Measurements from ENCODE around the gene EMP2. TPM values are rescaled to one million over a fixed set of nuclear protein-coding genes. Genes with fewer than 3 reads are reported as not detected.
"Not testable (repeated sequence)": the region's sequence is repeated elsewhere in the genome, so short reads cannot be mapped to it uniquely, and the experiment has no call there.

The EMP2 gene
- total and polyA plus RNA-seq, 10 donors, result 2.8 to 37.2 (median 19.5) TPM

DNA sequence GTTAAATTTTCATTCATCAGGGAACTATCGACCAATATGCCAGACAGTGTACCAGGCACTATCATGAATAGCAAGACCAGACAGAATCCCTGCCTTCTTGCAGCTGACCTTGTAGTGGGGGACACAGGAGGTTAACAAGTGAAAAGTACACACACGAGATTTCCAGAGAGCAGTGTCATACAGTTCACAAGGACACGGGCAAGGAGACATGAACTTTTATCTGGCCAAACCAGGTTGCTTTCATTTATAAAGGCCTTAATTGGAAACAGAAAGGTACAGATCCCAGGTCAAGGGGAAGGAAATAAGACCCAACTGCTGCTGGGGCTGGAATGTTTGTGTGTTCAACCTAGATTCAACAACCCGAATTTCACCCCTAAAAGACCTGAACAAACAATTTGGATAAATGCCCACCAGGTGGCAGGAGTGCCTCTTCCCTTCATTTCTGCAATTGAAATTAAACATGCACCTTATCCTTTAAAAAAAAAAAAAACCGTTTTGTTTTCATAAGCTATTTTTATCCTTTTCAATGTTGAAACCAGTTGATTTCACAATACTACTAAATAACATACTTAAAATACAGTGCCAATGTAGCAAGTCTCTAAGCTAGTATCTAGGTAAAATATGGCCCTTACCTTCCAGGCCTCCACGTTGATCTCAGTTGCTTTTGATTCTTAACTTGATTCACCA is 65.9 kb downstream of the EMP2 start:
- Histone ChIP-seq H3K36me3 (no peaks in the 10 kb centered on the region), H3K9me3 (peaks cover 0 to 4% (median 0%) of the 10 kb centered on the region in 8 donors), H3K4me1 (peaks cover 6 to 15% (median 9%) of the 10 kb centered on the region in 6 donors), H3K4me3 (no peak overlapping the region), H3K27me3 (replicated peaks in 1 of 7) (no peaks in the 10 kb centered on the region), H3K27ac (no peak overlapping the region)
- no peak for DNase-seq
- TF ChIP-seq POLR2AphosphoS5 (IDR thresholded peaks at IDR 0.05), result no peak
- TF ChIP-seq, protein P1, sequence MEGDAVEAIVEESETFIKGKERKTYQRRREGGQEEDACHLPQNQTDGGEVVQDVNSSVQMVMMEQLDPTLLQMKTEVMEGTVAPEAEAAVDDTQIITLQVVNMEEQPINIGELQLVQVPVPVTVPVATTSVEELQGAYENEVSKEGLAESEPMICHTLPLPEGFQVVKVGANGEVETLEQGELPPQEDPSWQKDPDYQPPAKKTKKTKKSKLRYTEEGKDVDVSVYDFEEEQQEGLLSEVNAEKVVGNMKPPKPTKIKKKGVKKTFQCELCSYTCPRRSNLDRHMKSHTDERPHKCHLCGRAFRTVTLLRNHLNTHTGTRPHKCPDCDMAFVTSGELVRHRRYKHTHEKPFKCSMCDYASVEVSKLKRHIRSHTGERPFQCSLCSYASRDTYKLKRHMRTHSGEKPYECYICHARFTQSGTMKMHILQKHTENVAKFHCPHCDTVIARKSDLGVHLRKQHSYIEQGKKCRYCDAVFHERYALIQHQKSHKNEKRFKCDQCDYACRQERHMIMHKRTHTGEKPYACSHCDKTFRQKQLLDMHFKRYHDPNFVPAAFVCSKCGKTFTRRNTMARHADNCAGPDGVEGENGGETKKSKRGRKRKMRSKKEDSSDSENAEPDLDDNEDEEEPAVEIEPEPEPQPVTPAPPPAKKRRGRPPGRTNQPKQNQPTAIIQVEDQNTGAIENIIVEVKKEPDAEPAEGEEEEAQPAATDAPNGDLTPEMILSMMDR (IDR thresholded peaks at IDR 0.05 in 8 of 11, conservative IDR thresholded peaks at IDR 0.05 in 3 of 11), result peak; percentile 41 to 77 (median 62)
- TF ChIP-seq POLR2A (IDR thresholded peaks at IDR 0.05), result no peak
- 38 to 50% (median 48%) methylated on average over 6 of the region's 6 CpGs for WGBS, 5 donors
- intact Hi-C loops (cut with DNase I; ENCODE audit: low total_unique reads), result loop anchor here (2.0 to 5.0 kb wide), 2 partner anchors 226 to 1257 kb away; no protein-coding TSS in a partner anchor

DNA sequence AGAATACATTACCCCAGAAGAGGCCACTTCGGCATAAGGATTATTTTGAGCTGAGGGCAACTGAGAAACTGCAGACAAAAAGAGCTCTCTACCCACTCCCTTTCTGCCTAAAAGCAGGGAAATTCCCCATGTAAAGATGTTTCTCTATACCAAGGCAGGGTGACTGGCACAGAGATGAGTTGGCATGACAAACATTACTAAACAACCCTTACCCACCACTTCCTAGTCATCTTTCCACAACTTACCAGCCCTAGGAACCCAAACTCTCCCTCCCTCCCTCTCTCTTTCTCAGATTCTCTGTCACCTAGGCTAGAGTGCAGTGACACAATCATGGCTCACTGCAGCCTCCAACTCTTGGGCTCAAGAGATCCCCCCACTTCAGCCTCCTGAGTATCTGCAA is 68.6 kb downstream of the EMP2 start:
- H3K27ac ChIP-seq, result no peak overlapping the region
- no peak for DNase-seq
- no peaks in the 10 kb centered on the region for H3K36me3 ChIP-seq
- intact Hi-C loops (cut with DNase I; ENCODE audit: low total_unique reads), result loop anchor here (5.0 kb wide), 1 partner anchor 1255 kb away; no protein-coding TSS in a partner anchor
- H3K4me3 ChIP-seq, result no peak overlapping the region
- TF ChIP-seq POLR2AphosphoS5 (IDR thresholded peaks at IDR 0.05), result no peak
- TF ChIP-seq, protein P1 (IDR thresholded peaks at IDR 0.05 in 8 of 11, conservative IDR thresholded peaks at IDR 0.05 in 3 of 11), result no peak
- H3K27me3 ChIP-seq (replicated peaks in 1 of 7), result no peaks in the 10 kb centered on the region
- H3K4me1 ChIP-seq, result peaks cover 6 to 17% (median 9%) of the 10 kb centered on the region in 6 donors
- peaks cover 0 to 4% (median 0%) of the 10 kb centered on the region in 8 donors for H3K9me3 ChIP-seq
- 63 to 94% (median 78%) methylated on average over 1 of the region's 1 CpG for WGBS, 5 donors

DNA sequence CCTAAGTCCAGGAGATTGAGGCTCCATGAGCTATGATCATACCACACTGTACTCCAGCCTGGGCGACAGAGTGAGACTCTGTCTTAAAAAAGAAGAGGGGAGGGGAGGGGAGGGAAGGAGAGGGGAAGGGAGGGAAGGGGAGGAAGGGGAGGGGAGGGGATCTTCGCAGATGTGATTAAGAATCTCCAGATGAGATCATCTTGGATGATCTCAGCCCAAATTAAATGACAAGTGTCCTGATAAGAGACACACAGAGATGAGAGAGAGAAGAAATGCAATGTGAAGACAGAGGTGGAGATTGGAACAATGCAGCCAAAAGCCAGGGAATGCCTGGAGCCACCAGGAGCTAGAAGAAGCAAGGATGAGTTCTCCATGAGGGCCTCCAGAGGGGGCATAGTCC is 70.1 kb downstream of the EMP2 start:
- H3K27ac ChIP-seq, result no peak overlapping the region
- H3K4me1 ChIP-seq, result peaks cover 6 to 17% (median 9%) of the 10 kb centered on the region in 6 donors
- 54 to 63% (median 59%) methylated on average over 2 of the region's 2 CpGs for WGBS, 5 donors
- intact Hi-C loops (cut with DNase I; ENCODE audit: low total_unique reads), result loop anchor here (5.0 kb wide), 1 partner anchor 1253 kb away; no protein-coding TSS in a partner anchor
- TF ChIP-seq POLR2AphosphoS5 (IDR thresholded peaks at IDR 0.05) (no peak), POLR2A (IDR thresholded peaks at IDR 0.05) (no peak)
- TF ChIP-seq, protein P1 (IDR thresholded peaks at IDR 0.05 in 8 of 11, conservative IDR thresholded peaks at IDR 0.05 in 3 of 11), result no peak
- no peak overlapping the region for H3K4me3 ChIP-seq
- no peaks in the 10 kb centered on the region for H3K9me3 ChIP-seq
- no peaks in the 10 kb centered on the region for H3K36me3 ChIP-seq
- DNase-seq, result no peak
- H3K27me3 ChIP-seq (replicated peaks in 1 of 7), result no peaks in the 10 kb centered on the region

DNA sequence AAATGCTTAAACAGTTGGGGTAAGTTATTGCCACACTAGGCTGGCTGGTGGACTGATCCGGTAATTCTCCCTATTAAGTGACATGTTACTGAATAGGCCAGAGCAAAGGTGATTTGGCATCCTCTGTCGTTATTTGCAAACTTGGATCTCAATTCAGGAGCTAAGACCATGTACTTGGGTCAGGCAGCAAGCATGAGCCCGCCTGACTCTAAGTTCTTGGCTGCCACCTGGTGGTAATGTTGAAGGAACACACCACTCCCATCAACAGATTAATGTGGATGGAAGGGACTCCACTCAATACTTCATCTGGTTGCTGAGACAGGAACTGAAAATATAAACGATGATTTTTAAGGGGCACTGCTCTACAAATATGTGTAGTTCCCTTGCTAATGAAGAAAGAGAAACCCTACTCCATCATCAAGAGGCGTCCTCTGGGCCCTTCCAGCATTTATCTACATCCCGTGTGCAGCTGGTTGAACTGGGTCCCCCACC is 70.8 kb downstream of the EMP2 start:
- Histone ChIP-seq H3K4me1 (peaks cover 2 to 13% (median 4%) of the 10 kb centered on the region in 6 donors), H3K9me3 (no peaks in the 10 kb centered on the region), H3K27ac (no peak overlapping the region), H3K4me3 (no peak overlapping the region), H3K27me3 (replicated peaks in 1 of 7) (no peaks in the 10 kb centered on the region), H3K36me3 (no peaks in the 10 kb centered on the region)
- intact Hi-C loops (cut with DNase I; ENCODE audit: low total_unique reads), result loop anchor here (2.0 to 5.0 kb wide), 3 partner anchors 195 to 1252 kb away; no protein-coding TSS in a partner anchor
- no peak for TF ChIP-seq POLR2AphosphoS5 (IDR thresholded peaks at IDR 0.05)
- TF ChIP-seq, protein P1 (IDR thresholded peaks at IDR 0.05 in 8 of 11, conservative IDR thresholded peaks at IDR 0.05 in 3 of 11), result peak; percentile 72 to 92 (median 84)
- 22 to 31% (median 23%) methylated on average over 6 of the region's 6 CpGs for WGBS, 5 donors
- DNase-seq, result no peak

DNA sequence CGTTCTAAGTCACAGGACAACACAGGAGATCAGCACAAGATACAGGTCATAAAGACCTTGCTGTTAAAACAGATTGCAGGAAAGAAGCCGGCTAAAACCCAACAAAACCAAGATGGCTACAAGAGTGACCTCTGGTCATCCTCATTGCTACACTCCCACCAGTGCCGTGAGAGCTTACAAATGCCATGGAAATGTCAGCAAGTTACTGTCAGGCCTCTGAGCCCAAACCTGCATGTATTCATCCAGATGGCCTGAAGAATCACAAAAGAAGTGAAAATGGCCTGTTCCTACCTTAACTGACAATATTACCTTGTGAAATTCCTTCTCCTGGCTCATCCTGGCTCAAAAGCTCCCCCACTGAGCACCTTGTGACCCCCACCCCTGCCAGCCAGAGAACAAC is 75.1 kb downstream of the EMP2 start:
- WGBS, 5 donors, result 72 to 98% (median 79%) methylated on average over 3 of the region's 3 CpGs
- not testable (repeated sequence) for DNase-seq; H3K27me3 ChIP-seq (replicated peaks in 1 of 7); H3K36me3 ChIP-seq; H3K27ac ChIP-seq; H3K4me3 ChIP-seq; H3K4me1 ChIP-seq; H3K9me3 ChIP-seq
- intact Hi-C loops (cut with DNase I; ENCODE audit: low total_unique reads), result loop anchor here (5.0 kb wide), 1 partner anchor 248 kb away; no protein-coding TSS in a partner anchor

All from spleen (tissue), 11 donors.